NCI-H2081 treated with DMSO at 0.1 percent for 48 hours (cell line): ENCODE measurements around the gene SLC39A7.
"Not testable (repeated sequence)": the region's sequence is repeated elsewhere in the genome, so short reads cannot be mapped to it uniquely, and the experiment has no call there.

Source experiments
- DNase-seq: peaks from one replicate; lab custom pipeline; 2025; lab: John Stamatoyannopoulos, UW

SLC39A7 gene

GRCh38 chr6:33205191-33206026 lies 4.7 kb downstream of the SLC39A7 start:
- no peak for DNase-seq

- DNase-seq = no peak
These were observed 5.6 kb downstream of the SLC39A7 start for GRCh38 chr6:33206027-33206863.

GRCh38 chr6:33206864-33207551 lies 6.3 kb downstream of the SLC39A7 start:
- no peak for DNase-seq

GRCh38 chr6:33207552-33208090 lies 7.0 kb downstream of the SLC39A7 start:
- DNase-seq = no peak

GRCh38 chr6:33208091-33208967 lies 7.7 kb downstream of the SLC39A7 start, which contains the start of gene RING1:
TSS of gene RING1 (plus strand) at chr6:33208500. CDS start at chr6:33208823, 323 bp downstream.
- DNase-seq = no peak

GRCh38 chr6:33209856-33210255 lies 9.2 kb downstream of the SLC39A7 start:
- DNase-seq = no peak

- no peak for DNase-seq
These were observed 10.5 kb downstream of the SLC39A7 start for GRCh38 chr6:33211136-33211535.

- DNase-seq = no peak
These were observed 11.2 kb downstream of the SLC39A7 start for GRCh38 chr6:33211666-33212422.

- DNase-seq = no peak
These were observed 12.1 kb downstream of the SLC39A7 start for GRCh38 chr6:33212857-33213165.

- no peak for DNase-seq
These were observed 12.7 kb downstream of the SLC39A7 start for GRCh38 chr6:33213166-33213988.

GRCh38 chr6:33213989-33214335 lies 13.3 kb downstream of the SLC39A7 start:
- no peak for DNase-seq

GRCh38 chr6:33215271-33216116 lies 14.8 kb downstream of the SLC39A7 start:
- no peak for DNase-seq

- no peak for DNase-seq
These were observed 15.5 kb downstream of the SLC39A7 start for GRCh38 chr6:33216117-33216649.

- no peak for DNase-seq
These were observed 16.6 kb downstream of the SLC39A7 start for GRCh38 chr6:33217246-33217645.

GRCh38 chr6:33217681-33218080 lies 17.0 kb downstream of the SLC39A7 start:
- DNase-seq = no peak

GRCh38 chr6:33226503-33227120 lies 25.9 kb downstream of the SLC39A7 start:
- not testable (repeated sequence) for DNase-seq

GRCh38 chr6:33235221-33235634 lies 34.6 kb downstream of the SLC39A7 start:
- no peak for DNase-seq

GRCh38 chr6:33236328-33236727 lies 35.7 kb downstream of the SLC39A7 start:
- DNase-seq = no peak
